HFF-Myc (cell line): ENCODE measurements around the gene IL1RL1.
A peak's percentile ranks its signal among the peaks of the same experiment; 100 is the strongest.

Experiments used
- DNase-seq: peaks from one replicate; pipeline ENCODE4 v3.0.0-alpha.2; 2011; ENCODE audit warnings: low read depth; ENCODE audit errors: extremely low read depth
- H3K4me3 ChIP-seq: replicated peaks from 2 replicates; pipeline ENCODE4 v1.5.1; 2011; ENCODE audit warnings: low read depth, mild to moderate bottlenecking, control low read depth, low read length
- TF ChIP-seq, protein P1 (sequence below): IDR thresholded peaks from 2 replicates; pipeline ENCODE4 v1.5.1; 2012; ENCODE audit warnings: mild to moderate bottlenecking, low read depth, low read length, control low read depth; ENCODE audit errors: missing control alignments

IL1RL1 gene

DNA sequence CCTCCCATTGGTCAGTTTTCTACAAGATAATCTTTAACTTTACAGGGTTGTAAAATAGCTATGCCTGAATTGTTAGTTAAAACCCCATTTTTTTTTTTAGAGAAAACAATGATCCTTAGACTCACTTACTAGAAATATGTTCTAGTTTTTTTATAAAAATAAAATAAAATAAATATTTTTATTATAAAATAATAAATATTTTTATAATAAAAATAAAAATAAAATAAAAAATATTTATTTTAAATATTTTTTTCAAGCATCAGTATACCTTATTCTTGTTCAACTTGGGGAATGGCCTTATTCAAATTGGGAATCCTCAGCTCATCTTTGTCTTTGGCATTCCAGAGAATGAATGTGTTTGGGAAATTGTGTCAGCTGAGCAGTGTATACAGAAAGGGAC lies 20.8 kb upstream of the IL1RL1 start:
- TF ChIP-seq, protein P1, sequence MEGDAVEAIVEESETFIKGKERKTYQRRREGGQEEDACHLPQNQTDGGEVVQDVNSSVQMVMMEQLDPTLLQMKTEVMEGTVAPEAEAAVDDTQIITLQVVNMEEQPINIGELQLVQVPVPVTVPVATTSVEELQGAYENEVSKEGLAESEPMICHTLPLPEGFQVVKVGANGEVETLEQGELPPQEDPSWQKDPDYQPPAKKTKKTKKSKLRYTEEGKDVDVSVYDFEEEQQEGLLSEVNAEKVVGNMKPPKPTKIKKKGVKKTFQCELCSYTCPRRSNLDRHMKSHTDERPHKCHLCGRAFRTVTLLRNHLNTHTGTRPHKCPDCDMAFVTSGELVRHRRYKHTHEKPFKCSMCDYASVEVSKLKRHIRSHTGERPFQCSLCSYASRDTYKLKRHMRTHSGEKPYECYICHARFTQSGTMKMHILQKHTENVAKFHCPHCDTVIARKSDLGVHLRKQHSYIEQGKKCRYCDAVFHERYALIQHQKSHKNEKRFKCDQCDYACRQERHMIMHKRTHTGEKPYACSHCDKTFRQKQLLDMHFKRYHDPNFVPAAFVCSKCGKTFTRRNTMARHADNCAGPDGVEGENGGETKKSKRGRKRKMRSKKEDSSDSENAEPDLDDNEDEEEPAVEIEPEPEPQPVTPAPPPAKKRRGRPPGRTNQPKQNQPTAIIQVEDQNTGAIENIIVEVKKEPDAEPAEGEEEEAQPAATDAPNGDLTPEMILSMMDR: no peak
- H3K4me3 ChIP-seq: no peak overlapping the region
- no peak for DNase-seq

GRCh38 chr2:102291319-102292075 lies 19.9 kb upstream of the IL1RL1 start:
- TF ChIP-seq, protein P1: no peak
- H3K4me3 ChIP-seq: no peak overlapping the region
- no peak for DNase-seq

DNA sequence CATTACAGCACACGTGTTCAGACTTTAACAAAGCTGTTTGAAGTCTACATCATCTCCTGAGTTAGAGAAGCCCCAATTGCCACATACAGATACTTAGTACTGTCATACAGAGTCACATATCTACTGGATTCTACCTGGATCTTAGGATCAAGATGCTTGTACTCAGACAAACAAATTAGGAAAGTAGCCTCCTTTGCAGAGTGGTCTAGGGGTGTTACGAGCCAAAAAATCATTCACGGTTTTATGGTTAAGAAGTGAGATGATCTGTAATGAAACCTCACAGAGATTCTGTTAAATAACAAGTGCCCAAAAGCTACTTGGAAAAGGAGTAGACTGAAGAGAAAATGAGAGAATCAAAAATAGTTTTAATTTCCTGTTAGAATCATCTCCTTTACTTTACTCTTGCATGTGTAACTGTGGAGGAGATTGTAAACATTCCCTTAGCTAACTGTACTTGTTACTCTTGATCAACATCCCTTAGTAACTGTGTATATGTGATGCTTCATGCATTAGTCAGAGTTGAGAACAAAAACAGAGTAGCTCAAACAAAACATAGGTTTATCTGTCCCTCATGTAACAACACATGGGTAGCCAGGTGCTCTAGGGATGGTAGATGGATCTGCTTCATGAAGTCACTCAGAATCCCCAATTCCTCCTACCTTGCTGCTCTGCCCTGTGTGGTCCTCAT lies 16.4 kb upstream of the IL1RL1 start:
- DNase-seq: no peak
- TF ChIP-seq, protein P1: no peak
- no peak overlapping the region for H3K4me3 ChIP-seq

DNA sequence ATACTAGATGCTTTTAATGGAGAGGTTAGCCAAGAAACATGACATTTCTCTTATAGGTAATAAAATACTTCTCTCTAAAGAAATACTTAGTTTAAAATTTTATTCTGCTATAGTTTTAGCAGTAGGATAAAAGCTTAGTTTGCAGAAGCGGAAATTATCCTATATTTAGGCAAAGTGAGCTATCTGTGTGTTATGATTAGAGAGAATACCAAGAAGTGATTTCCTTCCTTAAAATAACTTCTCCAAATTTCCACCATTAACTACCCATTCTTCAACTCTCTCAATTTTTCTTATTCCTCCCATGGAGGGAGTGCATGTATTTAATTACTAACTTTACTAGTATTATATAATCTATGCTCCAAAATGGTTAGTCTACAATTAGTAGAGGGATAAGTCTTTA lies 15.8 kb upstream of the IL1RL1 start:
- TF ChIP-seq, protein P1: no peak
- H3K4me3 ChIP-seq: no peak overlapping the region
- no peak for DNase-seq

GRCh38 chr2:102296449-102296848 lies 14.9 kb upstream of the IL1RL1 start:
- TF ChIP-seq, protein P1: no peak
- DNase-seq: no peak
- H3K4me3 ChIP-seq: no peak overlapping the region

DNA sequence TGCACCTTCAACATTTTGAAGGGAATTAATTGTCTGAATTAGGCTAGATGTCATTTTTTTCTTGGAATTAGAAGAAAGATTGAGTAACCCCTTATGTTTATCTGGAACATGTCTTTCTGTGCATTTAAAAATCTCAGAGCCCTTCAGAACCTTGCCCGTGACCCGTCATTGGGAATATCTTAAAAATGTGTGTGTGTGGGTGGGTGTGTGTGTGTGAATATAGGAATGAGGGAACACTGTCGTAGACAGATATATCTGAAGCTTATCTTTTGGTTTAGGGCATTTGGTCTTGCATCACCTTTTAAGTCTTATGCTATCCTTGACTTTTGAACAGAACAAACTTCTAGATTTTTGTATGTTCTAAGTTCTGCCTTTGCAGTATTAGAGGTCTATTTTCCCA lies 13.5 kb upstream of the IL1RL1 start:
- DNase-seq: no peak
- H3K4me3 ChIP-seq: no peak overlapping the region
- TF ChIP-seq, protein P1: no peak

- DNase-seq: no peak
- H3K4me3 ChIP-seq: no peak overlapping the region
- TF ChIP-seq, protein P1: peak; percentile 11
Measured at GRCh38 chr2:102301867-102302362, 9.4 kb upstream of the IL1RL1 start.
